A673 (cell line): ENCODE results near the gene IFT122. TPM values are rescaled to one million over a fixed set of nuclear protein-coding genes. Genes with fewer than 3 reads are reported as not detected.

ENCODE experiments used
- BruUV-seq: library from RNA; stranded (reverse); fragments of 400-500 nt; replicated peaks from 2 replicates; lab custom pipeline; 2021; lab: Mats Ljungman, UMichigan
- CTCF ChIA-PET: fragments of 300-600 bp; sonication (Branson Sonifier 250); formaldehyde crosslinking; loops from one replicate; lab custom pipeline; 2022; ENCODE audit warnings: antibody characterized with exemption; lab: Charles Lee
- POLR2A ChIA-PET: fragments of 300-600 bp; sonication (Branson Sonifier 250); formaldehyde crosslinking; loops from one replicate; lab custom pipeline; 2022; ENCODE audit warnings: antibody characterized with exemption; ENCODE audit not compliant: low non-redundant PET; lab: Charles Lee
- DNase-seq: peaks from one replicate; pipeline ENCODE4 v3.0.0-alpha.2; 2015; ENCODE audit warnings: low spot score
- H3K27ac ChIP-seq: fragments of 200-600 bp; sonication (generic); 2 replicates; pipeline ENCODE4 v1.5.1; 2016; ENCODE audit warnings: mixed run types, low read depth, mild to moderate bottlenecking, mixed read lengths, antibody characterized with exemption, low read length; ENCODE audit not compliant: poor library complexity, severe bottlenecking
- H3K27me3 ChIP-seq: fragments of 200-600 bp; sonication (generic); replicated peaks from 2 replicates; pipeline ENCODE4 v1.6.1; 2017; ENCODE audit warnings: mixed run types, low read depth, mild to moderate bottlenecking, mixed read lengths, antibody characterized with exemption, low read length; ENCODE audit not compliant: insufficient read depth, poor library complexity
- H3K36me3 ChIP-seq: fragments of 200-600 bp; sonication (generic); 2 replicates; pipeline ENCODE4 v1.6.1; 2016; ENCODE audit warnings: mixed run types, mild to moderate bottlenecking, mixed read lengths, antibody characterized with exemption, low read length; ENCODE audit not compliant: insufficient read depth, poor library complexity, severe bottlenecking
- H3K4me1 ChIP-seq: fragments of 200-600 bp; sonication (generic); 2 replicates; pipeline ENCODE4 v1.6.1; 2017; ENCODE audit warnings: mixed run types, mild to moderate bottlenecking, mixed read lengths, antibody characterized with exemption, low read length; ENCODE audit not compliant: insufficient read depth, poor library complexity, severe bottlenecking
- H3K4me3 ChIP-seq: fragments of 200-600 bp; sonication (generic); 2 replicates; pipeline ENCODE4 v1.5.1; 2016; ENCODE audit warnings: low read depth, mixed run types, mild to moderate bottlenecking, mixed read lengths, low read length; ENCODE audit not compliant: poor library complexity, severe bottlenecking
- H3K9me3 ChIP-seq: fragments of 200-600 bp; sonication (generic); 2 replicates; pipeline ENCODE4 v1.6.1; 2016; ENCODE audit warnings: mixed run types, low read depth, mild to moderate bottlenecking, mixed read lengths, antibody characterized with exemption, low read length; ENCODE audit not compliant: poor library complexity, severe bottlenecking
- EZH2 ChIP-seq: fragments of 200-600 bp; sonication (generic); IDR thresholded peaks from 2 replicates; pipeline ENCODE4 v1.6.1; 2017; ENCODE audit warnings: borderline replicate concordance, low read depth, mild to moderate bottlenecking, mixed read lengths, antibody characterized with exemption, low read length; ENCODE audit not compliant: poor library complexity, severe bottlenecking
- intact Hi-C: fragments of 100-400 bp; cut with micrococcal nuclease; formaldehyde crosslinking; loops from one replicate; pipeline ENCODE4 v1.10.0; 2022; ENCODE audit not compliant: unreplicated experiment
- total RNA-seq: library from RNA; stranded (reverse); gene quantifications from 2 replicates; pipeline ENCODE4 v1.2.3, GENCODE V29; 2021
- TF ChIP-seq, protein P1 (sequence below): fragments of 300-800, 200-600 bp; sonication (generic); conservative IDR thresholded peaks from 2 replicates; pipeline ENCODE4 v1.5.1; 2017; ENCODE audit warnings: low read depth, mild to moderate bottlenecking, antibody characterized with exemption, low read length, moderate library complexity, mixed read lengths

Gene IFT122
- total RNA-seq, 1 experiment from 2014 or later, result 48.2 TPM

DNA sequence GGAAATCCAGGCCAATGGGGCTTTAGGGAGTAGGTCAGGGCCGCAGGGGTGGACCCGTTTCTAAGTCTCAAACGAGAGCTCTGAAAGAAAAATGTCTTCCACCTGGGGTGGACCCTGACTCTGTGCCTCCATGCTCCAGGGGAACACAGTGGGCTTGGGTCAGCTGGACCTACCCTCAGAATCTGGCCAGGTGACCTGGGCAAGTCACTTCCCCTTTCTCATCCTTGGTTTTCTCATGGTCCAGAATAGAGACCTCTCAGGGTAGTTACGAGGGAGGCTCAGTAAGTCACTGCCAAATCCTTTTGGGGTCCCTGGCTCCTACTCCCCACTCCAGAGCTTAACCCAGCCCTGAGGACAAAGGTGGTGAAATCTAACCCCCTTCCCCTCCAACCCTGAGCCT, 37.4 kb upstream of the IFT122 start:
- no peak for DNase-seq
- ChIA-PET CTCF (no interaction called here), POLR2A (no interaction called here)
- Histone ChIP-seq H3K27ac (no peak overlapping the region), H3K27me3 (no peaks in the 10 kb centered on the region), H3K9me3 (no peaks in the 10 kb centered on the region), H3K36me3 (no peaks in the 10 kb centered on the region), H3K4me1 (no peaks in the 10 kb centered on the region), H3K4me3 (no peak overlapping the region)
- no TSS peak for BruUV-seq
- intact Hi-C loops, result no loop called here
- no peak for TF ChIP-seq EZH2
- TF ChIP-seq, protein P1, sequence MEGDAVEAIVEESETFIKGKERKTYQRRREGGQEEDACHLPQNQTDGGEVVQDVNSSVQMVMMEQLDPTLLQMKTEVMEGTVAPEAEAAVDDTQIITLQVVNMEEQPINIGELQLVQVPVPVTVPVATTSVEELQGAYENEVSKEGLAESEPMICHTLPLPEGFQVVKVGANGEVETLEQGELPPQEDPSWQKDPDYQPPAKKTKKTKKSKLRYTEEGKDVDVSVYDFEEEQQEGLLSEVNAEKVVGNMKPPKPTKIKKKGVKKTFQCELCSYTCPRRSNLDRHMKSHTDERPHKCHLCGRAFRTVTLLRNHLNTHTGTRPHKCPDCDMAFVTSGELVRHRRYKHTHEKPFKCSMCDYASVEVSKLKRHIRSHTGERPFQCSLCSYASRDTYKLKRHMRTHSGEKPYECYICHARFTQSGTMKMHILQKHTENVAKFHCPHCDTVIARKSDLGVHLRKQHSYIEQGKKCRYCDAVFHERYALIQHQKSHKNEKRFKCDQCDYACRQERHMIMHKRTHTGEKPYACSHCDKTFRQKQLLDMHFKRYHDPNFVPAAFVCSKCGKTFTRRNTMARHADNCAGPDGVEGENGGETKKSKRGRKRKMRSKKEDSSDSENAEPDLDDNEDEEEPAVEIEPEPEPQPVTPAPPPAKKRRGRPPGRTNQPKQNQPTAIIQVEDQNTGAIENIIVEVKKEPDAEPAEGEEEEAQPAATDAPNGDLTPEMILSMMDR, result no peak

DNA sequence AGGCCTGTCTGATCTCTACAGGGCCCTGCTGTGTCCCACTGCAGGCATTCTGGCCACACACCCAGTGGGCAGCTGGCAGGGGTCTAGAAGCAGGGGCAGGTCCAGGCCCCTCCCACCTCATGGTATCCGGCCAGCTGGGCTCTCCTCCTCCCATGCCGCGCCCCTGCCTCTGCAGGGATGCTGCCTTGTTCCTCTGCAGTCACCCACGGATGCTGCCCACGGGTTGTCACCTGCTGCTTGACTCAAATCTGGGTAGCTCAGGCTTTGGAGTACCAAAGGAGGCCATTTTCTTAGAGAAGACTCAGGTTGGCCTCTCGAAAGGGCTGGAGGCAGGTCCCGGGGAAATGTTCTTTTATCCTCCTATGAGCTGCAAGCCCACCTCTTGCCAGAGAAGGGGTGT, 36.6 kb upstream of the IFT122 start:
- Histone ChIP-seq H3K4me1 (no peaks in the 10 kb centered on the region), H3K27ac (no peak overlapping the region), H3K36me3 (no peaks in the 10 kb centered on the region), H3K27me3 (no peaks in the 10 kb centered on the region), H3K9me3 (no peaks in the 10 kb centered on the region), H3K4me3 (no peak overlapping the region)
- no peak for DNase-seq
- intact Hi-C loops, result no loop called here
- CTCF ChIA-PET, result no interaction called here
- no peak for TF ChIP-seq EZH2
- TF ChIP-seq, protein P1, result no peak
- POLR2A ChIA-PET, result no interaction called here
- no TSS peak for BruUV-seq

DNA sequence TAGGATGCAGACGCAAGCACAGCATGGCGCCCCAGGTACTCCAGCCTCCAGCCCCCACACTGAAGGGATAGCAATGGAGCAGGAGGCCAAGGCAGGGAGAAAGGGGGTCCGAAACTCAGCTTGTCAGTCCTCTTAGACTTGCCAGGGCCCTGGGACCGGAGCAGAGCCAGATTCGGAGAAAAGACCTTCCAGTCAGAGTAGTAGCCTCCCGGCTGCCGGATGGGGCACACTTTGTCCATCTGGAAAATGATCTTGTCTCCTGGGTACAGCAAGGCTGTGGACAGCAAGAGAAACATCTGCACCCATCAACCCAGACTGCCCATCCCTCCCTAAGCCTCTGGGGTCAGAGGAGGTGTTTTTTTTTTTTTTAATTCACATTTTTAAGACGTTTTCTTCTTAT, 35.9 kb upstream of the IFT122 start:
- no peak for TF ChIP-seq EZH2
- TF ChIP-seq, protein P1, result no peak
- POLR2A ChIA-PET, result no interaction called here
- Histone ChIP-seq H3K27ac (no peak overlapping the region), H3K36me3 (no peaks in the 10 kb centered on the region), H3K4me3 (no peak overlapping the region), H3K27me3 (no peaks in the 10 kb centered on the region), H3K9me3 (no peaks in the 10 kb centered on the region), H3K4me1 (no peaks in the 10 kb centered on the region)
- BruUV-seq, result no TSS peak
- CTCF ChIA-PET, result no interaction called here
- intact Hi-C loops, result no loop called here
- no peak for DNase-seq
